Liver (tissue), 9 donors: Measurements from ENCODE around the gene MTMR8. TPM values are rescaled to one million over a fixed set of nuclear protein-coding genes. Genes with fewer than 3 reads are reported as not detected.

Experiments
- DNase-seq: peaks from one replicate; pipeline ENCODE4 v3.0.0-alpha.2; 2017; ENCODE audit warnings: low spot score
- H3K27ac ChIP-seq, 2 donors: one replicate each; pipeline ENCODE4 v1.7.0; 2013; ENCODE audit warnings: inconsistent platforms in 2 of 2, low read length in 2 of 2, control low read depth in 1 of 2, low read depth in 1 of 2, mild to moderate bottlenecking in 1 of 2
- H3K27me3 ChIP-seq, 4 donors: one replicate each; pipeline versions ENCODE4 v1.6.1 to v1.7.0; 2013; ENCODE audit warnings: low read length in 3 of 4, inconsistent platforms in 1 of 4, mild to moderate bottlenecking in 1 of 4, moderate library complexity in 1 of 4; ENCODE audit not compliant: control insufficient read depth in 4 of 4, insufficient read depth in 4 of 4
- H3K36me3 ChIP-seq, 4 donors: one replicate each; pipeline versions ENCODE4 v1.6.1 to v1.7.0; 2013; ENCODE audit warnings: low read length in 3 of 4, mild to moderate bottlenecking in 3 of 4, low read depth in 1 of 4, moderate library complexity in 1 of 4; ENCODE audit not compliant: control insufficient read depth in 4 of 4, insufficient read depth in 3 of 4
- H3K4me1 ChIP-seq, 4 donors: one replicate each; pipeline versions ENCODE4 v1.6.1 to v1.7.0; 2013; ENCODE audit warnings: low read length in 3 of 4, mild to moderate bottlenecking in 3 of 4, moderate library complexity in 1 of 4; ENCODE audit not compliant: control insufficient read depth in 4 of 4, insufficient read depth in 4 of 4
- H3K4me3 ChIP-seq, 3 donors: one replicate each; pipeline versions ENCODE4 v1.6.1 to v1.7.0; 2013; ENCODE audit warnings: low read length in 3 of 3, control low read depth in 1 of 3, low read depth in 1 of 3, mild to moderate bottlenecking in 1 of 3
- H3K9ac ChIP-seq, 2 donors: one replicate each; pipeline ENCODE4 v1.7.0; 2013; ENCODE audit warnings: low read length in 2 of 2, mild to moderate bottlenecking in 2 of 2, moderate library complexity in 2 of 2, control low read depth in 1 of 2, low read depth in 1 of 2
- H3K9me3 ChIP-seq, 4 donors: one replicate each; pipeline versions ENCODE4 v1.6.1 to v1.7.0; 2013; ENCODE audit warnings: low read length in 3 of 4; ENCODE audit not compliant: control insufficient read depth in 4 of 4
- ATF3 ChIP-seq: IDR thresholded peaks from 2 replicates; pipeline ENCODE4 v1.6.1; 2016; ENCODE audit warnings: antibody characterized with exemption
- CTCF ChIP-seq: fragments of 150-350 bp; IDR thresholded peaks from 2 replicates; pipeline ENCODE4 v1.5.1; 2017; ENCODE audit warnings: improper control_type of control experiment, low read depth, low read length; ENCODE audit not compliant: missing input control
- FOXA1 ChIP-seq: IDR thresholded peaks from 2 replicates; pipeline ENCODE4 v1.6.1; 2016; ENCODE audit warnings: antibody characterized with exemption
- FOXA2 ChIP-seq: IDR thresholded peaks from 2 replicates; pipeline ENCODE4 v1.6.1; 2016; ENCODE audit warnings: antibody characterized with exemption
- GABPA ChIP-seq, 2 donors: IDR thresholded peaks in 1 of 2; conservative IDR thresholded peaks in 1 of 2; 2 replicates each; pipeline ENCODE4 v1.6.1; 2016; ENCODE audit warnings: antibody characterized with exemption in 2 of 2, mild to moderate bottlenecking in 1 of 2, moderate library complexity in 1 of 2
- HNF4G ChIP-seq: IDR thresholded peaks from 2 replicates; pipeline ENCODE4 v1.6.1; 2016; ENCODE audit warnings: antibody characterized with exemption
- JUND ChIP-seq, 2 donors: IDR thresholded peaks; 2 replicates each; pipeline ENCODE4 v1.6.1; 2016; ENCODE audit warnings: antibody characterized with exemption in 2 of 2
- NR2F2 ChIP-seq: IDR thresholded peaks from 2 replicates; pipeline ENCODE4 v1.6.1; 2016; ENCODE audit warnings: antibody characterized with exemption
- RAD21 ChIP-seq, 2 donors: IDR thresholded peaks; 2 replicates each; pipeline ENCODE4 v1.6.1; 2016; ENCODE audit warnings: antibody characterized with exemption in 2 of 2, mild to moderate bottlenecking in 2 of 2
- REST ChIP-seq: IDR thresholded peaks from 2 replicates; pipeline ENCODE4 v1.6.1; 2016; ENCODE audit warnings: antibody characterized with exemption, mild to moderate bottlenecking
- RXRA ChIP-seq, 2 donors: IDR thresholded peaks; 2 replicates each; pipeline ENCODE4 v1.6.1; 2017 to 2018; ENCODE audit warnings: antibody characterized with exemption in 2 of 2, mild to moderate bottlenecking in 1 of 2
- SP1 ChIP-seq: IDR thresholded peaks from 2 replicates; pipeline ENCODE4 v1.6.1; 2018; ENCODE audit warnings: antibody characterized with exemption, mild to moderate bottlenecking
- TAF1 ChIP-seq: conservative IDR thresholded peaks from 2 replicates; pipeline ENCODE4 v1.6.1; 2016; ENCODE audit warnings: antibody characterized with exemption, mild to moderate bottlenecking
- YY1 ChIP-seq: IDR thresholded peaks from 2 replicates; pipeline ENCODE4 v1.6.1; 2016; ENCODE audit warnings: antibody characterized with exemption, mild to moderate bottlenecking
- ZBTB33 ChIP-seq: IDR thresholded peaks from 2 replicates; pipeline ENCODE4 v1.6.1; 2016; ENCODE audit warnings: antibody characterized with exemption
- WGBS: extraction: QIAGEN DNeasy Blood & Tissue Kit; methylation state at CpG from one replicate; pipeline ENCODE4 v1.1.7; 2013; 5-methylcytosine and 5-hydroxymethylcytosine counted together
- polyA plus RNA-seq, 2 donors: library from polyadenylated mRNA; stranded (reverse) in 1 of 2; unstranded in 1 of 2; fragments of 200-250 nt in 1 of 2; fragments of >200 nt in 1 of 2; fragmentation: Nextera tagmentation in 1 of 2; extraction: Ambion mirVana in 1 of 2; gene quantifications; one replicate each; pipeline versions ENCODE4 v1.2.1 to v1.2.3, GENCODE V29; 2013 to 2015
- total RNA-seq, 2 donors: library from RNA; depleted of rRNA; stranded (reverse); fragments of >200 nt; gene quantifications; one replicate each; pipeline ENCODE4 v1.2.3, GENCODE V29; 2014
- TF ChIP-seq, protein P1 (sequence below): IDR thresholded peaks from 2 replicates; pipeline ENCODE4 v1.6.1; 2016; ENCODE audit warnings: antibody characterized with exemption
- donor health status: healthy.
- donor health status: healthy.
- donor health status: healthy.
- donor health status: healthy.
- donor health status: healthy.

The MTMR8 gene
- total and polyA plus RNA-seq, 4 donors, result 0.15 to 1.3 (median 0.68) TPM

- 95% methylated on average over 1 of the region's 1 CpG for WGBS
- Histone ChIP-seq H3K36me3 (no peaks in the 10 kb centered on the region), H3K27ac (no peak overlapping the region), H3K9me3 (no peaks in the 10 kb centered on the region), H3K9ac (no peak overlapping the region), H3K4me1 (no peaks in the 10 kb centered on the region), H3K27me3 (no peaks in the 10 kb centered on the region), H3K4me3 (no peak overlapping the region)
- TF ChIP-seq REST, result no peak
- no peak for TF ChIP-seq GABPA (IDR thresholded peaks at IDR 0.05 in 1 of 2, conservative IDR thresholded peaks at IDR 0.05 in 1 of 2)
- TF ChIP-seq CTCF, result no peak
- no peak for TF ChIP-seq HNF4G
- TF ChIP-seq SP1, result no peak
- TF ChIP-seq ZBTB33, result no peak
- no peak for TF ChIP-seq YY1
- TF ChIP-seq RAD21 (IDR thresholded peaks at IDR 0.05), result no peak
- no peak for DNase-seq
These were observed 42.4 kb upstream of the MTMR8 start for GRCh38 chrX:64437665-64438064.

GRCh38 chrX:64437218-64437617 lies 42.0 kb upstream of the MTMR8 start:
- TF ChIP-seq HNF4G (no peak), GABPA (IDR thresholded peaks at IDR 0.05 in 1 of 2, conservative IDR thresholded peaks at IDR 0.05 in 1 of 2) (no peak), NR2F2 (no peak), YY1 (no peak), TAF1 (no peak), ATF3 (no peak), FOXA2 (no peak), REST (no peak), FOXA1 (no peak), CTCF (no peak), SP1 (no peak), JUND (IDR thresholded peaks at IDR 0.05) (no peak), RAD21 (IDR thresholded peaks at IDR 0.05) (no peak), RXRA (IDR thresholded peaks at IDR 0.05) (no peak)
- TF ChIP-seq, protein P1, sequence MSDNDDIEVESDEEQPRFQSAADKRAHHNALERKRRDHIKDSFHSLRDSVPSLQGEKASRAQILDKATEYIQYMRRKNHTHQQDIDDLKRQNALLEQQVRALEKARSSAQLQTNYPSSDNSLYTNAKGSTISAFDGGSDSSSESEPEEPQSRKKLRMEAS, result no peak
- no peak for DNase-seq
- H3K36me3 ChIP-seq, result no peaks in the 10 kb centered on the region
- H3K4me3 ChIP-seq, result no peak overlapping the region
- no peaks in the 10 kb centered on the region for H3K9me3 ChIP-seq
- no peaks in the 10 kb centered on the region for H3K27me3 ChIP-seq
- H3K4me1 ChIP-seq, result no peaks in the 10 kb centered on the region
- 56% methylated on average over 5 of the region's 5 CpGs for WGBS
- H3K27ac ChIP-seq, result no peak overlapping the region
- no peak overlapping the region for H3K9ac ChIP-seq
